RWPE2 (cell line): ENCODE results near the gene CFAP74.

Experiments
- ATAC-seq: fragments of 200-7000 bp; cut with Tn5 transposase; 3 replicates; pipeline ENCODE4 v1.9.1; 2021; ENCODE audit warnings: low read depth
- DNase-seq: peaks from one replicate; pipeline ENCODE4 v3.0.0-alpha.2; 2020; ENCODE audit warnings: low spot score
- H3K27ac ChIP-seq: fragments of 450-650 bp; 2 replicates; pipeline ENCODE4 v1.5.1; 2017; ENCODE audit warnings: mild to moderate bottlenecking; ENCODE audit not compliant: poor library complexity, severe bottlenecking
- H3K27me3 ChIP-seq: fragments of 250-450 bp; sonication (Bioruptor Pico); 2 replicates; pipeline ENCODE4 v1.5.1; 2021; ENCODE audit warnings: mild to moderate bottlenecking, moderate library complexity; ENCODE audit not compliant: insufficient read depth, poor library complexity, severe bottlenecking
- H3K36me3 ChIP-seq: fragments of 250-450 bp; sonication (Bioruptor Pico); 2 replicates; pipeline ENCODE4 v1.5.1; 2020; ENCODE audit warnings: low read depth, mild to moderate bottlenecking, moderate library complexity
- H3K4me1 ChIP-seq: fragments of 250-450 bp; sonication (Bioruptor Pico); 2 replicates; pipeline ENCODE4 v1.5.1; 2021; ENCODE audit warnings: mild to moderate bottlenecking, moderate library complexity; ENCODE audit not compliant: insufficient read depth, poor library complexity, severe bottlenecking
- H3K4me3 ChIP-seq: fragments of 250-450 bp; sonication (Bioruptor Pico); 2 replicates; pipeline ENCODE4 v1.5.1; 2021; ENCODE audit warnings: mild to moderate bottlenecking, moderate library complexity; ENCODE audit not compliant: severe bottlenecking
- H3K9me3 ChIP-seq: fragments of 250-450 bp; sonication (Bioruptor Pico); 2 replicates; pipeline ENCODE4 v1.5.1; 2021; ENCODE audit warnings: mild to moderate bottlenecking, moderate library complexity; ENCODE audit not compliant: severe bottlenecking
- TF ChIP-seq, protein P1 (sequence below): fragments of 450-650 bp; IDR thresholded peaks from one replicate; pipeline ENCODE4 v1.5.1; 2017; ENCODE audit warnings: mild to moderate bottlenecking, moderate library complexity; ENCODE audit not compliant: poor library complexity, severe bottlenecking

The CFAP74 gene

DNA sequence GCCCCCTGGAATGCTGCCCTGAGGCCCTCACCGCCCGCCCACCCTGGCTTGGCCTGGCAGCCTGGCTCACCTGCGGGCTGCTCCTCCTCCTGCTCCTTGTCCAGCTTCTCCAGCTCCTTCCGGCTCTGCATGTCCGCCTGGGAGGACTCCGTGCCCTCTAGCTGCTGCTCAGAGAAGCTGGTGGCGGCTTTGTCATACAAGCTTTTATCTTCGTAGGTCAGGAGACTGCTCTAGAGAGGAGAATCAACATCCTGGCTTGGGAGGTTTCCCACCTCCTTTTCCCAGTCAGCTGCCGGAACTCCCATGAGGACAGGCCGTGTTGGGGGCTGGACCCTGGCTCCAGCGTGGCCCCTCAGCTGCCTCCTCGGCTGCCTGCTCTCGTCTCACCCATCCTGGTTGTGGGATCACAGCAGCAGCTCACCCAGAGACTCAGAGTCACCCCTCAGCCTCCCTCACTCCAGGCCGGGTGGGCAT lies 47.9 kb downstream of the CFAP74 start:
- Histone ChIP-seq H3K27ac (no peak overlapping the region), H3K4me1 (peaks cover 13% of the 10 kb centered on the region), H3K36me3 (no peaks in the 10 kb centered on the region), H3K27me3 (no peaks in the 10 kb centered on the region), H3K4me3 (no peak overlapping the region), H3K9me3 (no peaks in the 10 kb centered on the region)
- TF ChIP-seq, protein P1, sequence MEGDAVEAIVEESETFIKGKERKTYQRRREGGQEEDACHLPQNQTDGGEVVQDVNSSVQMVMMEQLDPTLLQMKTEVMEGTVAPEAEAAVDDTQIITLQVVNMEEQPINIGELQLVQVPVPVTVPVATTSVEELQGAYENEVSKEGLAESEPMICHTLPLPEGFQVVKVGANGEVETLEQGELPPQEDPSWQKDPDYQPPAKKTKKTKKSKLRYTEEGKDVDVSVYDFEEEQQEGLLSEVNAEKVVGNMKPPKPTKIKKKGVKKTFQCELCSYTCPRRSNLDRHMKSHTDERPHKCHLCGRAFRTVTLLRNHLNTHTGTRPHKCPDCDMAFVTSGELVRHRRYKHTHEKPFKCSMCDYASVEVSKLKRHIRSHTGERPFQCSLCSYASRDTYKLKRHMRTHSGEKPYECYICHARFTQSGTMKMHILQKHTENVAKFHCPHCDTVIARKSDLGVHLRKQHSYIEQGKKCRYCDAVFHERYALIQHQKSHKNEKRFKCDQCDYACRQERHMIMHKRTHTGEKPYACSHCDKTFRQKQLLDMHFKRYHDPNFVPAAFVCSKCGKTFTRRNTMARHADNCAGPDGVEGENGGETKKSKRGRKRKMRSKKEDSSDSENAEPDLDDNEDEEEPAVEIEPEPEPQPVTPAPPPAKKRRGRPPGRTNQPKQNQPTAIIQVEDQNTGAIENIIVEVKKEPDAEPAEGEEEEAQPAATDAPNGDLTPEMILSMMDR: no peak
- ATAC-seq (no peak; the same call in 2 of the 3 replicates), DNase-seq (no peak)

DNA sequence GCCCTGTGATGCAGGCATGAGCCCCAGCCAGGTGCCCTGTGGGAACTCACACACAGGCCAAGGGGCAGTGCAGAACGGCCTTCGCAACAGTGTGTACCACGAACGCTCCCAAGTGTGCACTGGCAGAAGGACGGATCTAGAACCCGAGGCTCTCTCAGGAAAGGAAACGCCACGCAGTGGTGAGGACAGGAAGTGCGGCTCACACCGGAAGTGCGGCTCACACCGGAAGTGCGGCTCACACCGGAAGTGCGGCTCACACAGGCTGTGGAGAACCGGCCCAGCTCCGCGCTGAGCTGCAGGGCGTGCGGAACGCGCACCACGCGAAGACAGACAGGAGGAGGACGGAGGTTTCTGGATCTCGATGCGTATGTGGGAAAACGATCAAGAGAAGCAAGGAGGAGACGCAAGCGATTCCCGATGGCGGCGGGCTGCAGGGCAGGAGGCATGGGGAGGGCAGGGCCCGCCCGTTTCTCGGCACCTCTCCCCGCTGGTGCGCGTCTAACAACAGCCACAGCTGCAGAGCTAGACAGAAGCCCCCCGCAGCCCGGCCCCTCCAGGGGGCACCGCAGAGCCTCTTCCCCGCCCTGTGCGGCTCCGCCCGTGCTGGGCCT lies 48.6 kb downstream of the CFAP74 start:
- DNase-seq (no peak), ATAC-seq (no peak)
- Histone ChIP-seq H3K9me3 (no peaks in the 10 kb centered on the region), H3K27ac (no peak overlapping the region), H3K36me3 (no peaks in the 10 kb centered on the region), H3K27me3 (no peaks in the 10 kb centered on the region), H3K4me1 (peaks cover 9% of the 10 kb centered on the region), H3K4me3 (no peak overlapping the region)
- TF ChIP-seq, protein P1: no peak

DNA sequence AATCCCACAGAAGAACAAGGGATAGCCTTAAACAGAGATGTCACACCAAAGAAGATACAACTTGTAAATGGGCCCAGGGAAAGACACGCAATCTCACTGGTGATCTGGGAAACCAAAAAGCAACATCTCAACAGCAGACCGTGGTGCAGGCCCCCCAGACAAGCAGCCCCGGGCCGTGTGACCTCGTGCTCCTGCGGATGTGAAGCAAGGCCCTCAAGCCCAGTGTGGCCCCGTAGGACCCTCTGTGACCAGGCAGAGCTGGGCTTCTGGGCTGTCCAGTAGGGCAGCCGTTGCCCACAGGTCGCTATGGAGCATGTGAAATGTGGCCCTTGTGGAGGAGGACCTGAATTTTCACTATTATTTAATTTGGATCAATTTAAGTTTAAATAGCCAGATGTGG lies 49.6 kb downstream of the CFAP74 start:
- Histone ChIP-seq H3K9me3 (no peaks in the 10 kb centered on the region), H3K27ac (no peak overlapping the region), H3K4me3 (no peak overlapping the region), H3K4me1 (peaks cover 7% of the 10 kb centered on the region), H3K27me3 (no peaks in the 10 kb centered on the region), H3K36me3 (no peaks in the 10 kb centered on the region)
- no peak for ATAC-seq
- TF ChIP-seq, protein P1: no peak
- DNase-seq: no peak

DNA sequence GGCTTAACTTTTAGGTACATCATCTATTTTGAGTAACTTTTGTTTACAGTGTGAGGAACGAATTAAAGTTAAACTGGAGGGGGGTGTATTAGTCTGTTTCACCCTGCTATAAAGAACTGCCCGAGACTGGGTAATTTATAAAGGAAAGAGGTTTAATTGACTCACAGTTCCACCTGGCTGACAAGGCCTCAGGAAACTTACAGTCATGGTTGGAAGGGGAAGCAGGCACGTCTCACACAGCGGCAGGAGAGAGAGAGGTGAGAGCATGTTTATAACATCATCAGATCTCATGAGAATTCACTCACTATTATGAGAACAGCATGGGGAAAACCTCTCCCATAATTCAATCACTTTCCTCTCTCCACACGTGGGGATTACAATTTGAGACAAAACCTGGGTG lies 52.6 kb downstream of the CFAP74 start:
- no peak for ATAC-seq
- Histone ChIP-seq H3K4me1 (no peaks in the 10 kb centered on the region), H3K27ac (no peak overlapping the region), H3K36me3 (no peaks in the 10 kb centered on the region), H3K4me3 (no peak overlapping the region), H3K27me3 (no peaks in the 10 kb centered on the region), H3K9me3 (no peaks in the 10 kb centered on the region)
- TF ChIP-seq, protein P1: no peak
- DNase-seq: no peak

DNA sequence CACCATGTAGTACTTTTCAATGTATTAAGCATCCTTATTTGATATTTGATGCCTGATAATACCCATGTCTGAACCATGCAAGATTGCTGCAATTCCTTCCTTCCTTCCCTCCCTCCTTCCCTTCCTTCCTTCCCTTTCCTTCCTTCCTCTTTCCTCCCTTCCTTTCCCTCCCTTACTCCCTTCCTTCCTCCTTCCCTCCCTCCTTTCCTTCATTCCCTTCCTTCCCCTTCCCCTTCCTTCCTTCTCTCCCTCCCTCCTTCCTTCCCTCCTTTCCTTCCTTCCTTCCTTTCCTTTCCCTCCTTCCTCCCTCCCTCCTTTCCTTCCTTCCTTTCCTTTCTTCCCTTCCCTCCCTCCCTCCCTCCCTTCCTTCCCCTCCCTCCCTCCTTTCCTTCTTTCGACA lies 54.8 kb downstream of the CFAP74 start:
- TF ChIP-seq, protein P1: no peak
- no peaks in the 10 kb centered on the region for H3K36me3 ChIP-seq
- no peak for ATAC-seq
- no peaks in the 10 kb centered on the region for H3K27me3 ChIP-seq
- H3K4me1 ChIP-seq: no peaks in the 10 kb centered on the region
- no peak overlapping the region for H3K27ac ChIP-seq
- no peak overlapping the region for H3K4me3 ChIP-seq
- DNase-seq: no peak
- no peaks in the 10 kb centered on the region for H3K9me3 ChIP-seq
